ENCODE measurements around the gene NOXA1.
"Not testable (repeated sequence)": the region's sequence is repeated elsewhere in the genome, so short reads cannot be mapped to it uniquely, and the experiment has no call there.

The NOXA1 gene

GRCh38 chr9:137462396-137462985 is 39.3 kb downstream of the NOXA1 start:
- Histone ChIP-seq H3K36me3 (ENCODE audit: control insufficient read depth in 1 of 2, insufficient read depth in 2 of 2, low read length in 2 of 2) (no peaks in the 10 kb centered on the region), H3K4me3 (ENCODE audit: low read depth in 1 of 2, low read length in 2 of 2) (no peak overlapping the region), H3K9me3 (ENCODE audit: control insufficient read depth in 1 of 2, low read length in 2 of 2) (no peaks in the 10 kb centered on the region), H3K4me1 (ENCODE audit: control insufficient read depth in 1 of 2, insufficient read depth in 2 of 2, low read length in 2 of 2) (peaks cover 3 to 17% of the 10 kb centered on the region in 2 donors), H3K27ac (ENCODE audit: low read length) (no peak overlapping the region), H3K27me3 (ENCODE audit: low read depth, low read length) (no peaks in the 10 kb centered on the region)

- Histone ChIP-seq H3K27me3 (ENCODE audit: low read depth, low read length) (no peaks in the 10 kb centered on the region), H3K4me3 (ENCODE audit: low read depth in 1 of 2, low read length in 2 of 2) (no peak overlapping the region), H3K27ac (ENCODE audit: low read length) (no peak overlapping the region), H3K36me3 (ENCODE audit: control insufficient read depth in 1 of 2, insufficient read depth in 2 of 2, low read length in 2 of 2) (no peaks in the 10 kb centered on the region), H3K9me3 (ENCODE audit: control insufficient read depth in 1 of 2, low read length in 2 of 2) (no peaks in the 10 kb centered on the region), H3K4me1 (ENCODE audit: control insufficient read depth in 1 of 2, insufficient read depth in 2 of 2, low read length in 2 of 2) (peaks cover 3 to 10% of the 10 kb centered on the region in 2 donors)
Observed at GRCh38 chr9:137462986-137463930, 40.1 kb downstream of the NOXA1 start.

- Histone ChIP-seq H3K27ac (ENCODE audit: low read length) (no peak overlapping the region), H3K27me3 (ENCODE audit: low read depth, low read length) (no peaks in the 10 kb centered on the region), H3K36me3 (ENCODE audit: control insufficient read depth in 1 of 2, insufficient read depth in 2 of 2, low read length in 2 of 2) (no peaks in the 10 kb centered on the region), H3K4me1 (ENCODE audit: control insufficient read depth in 1 of 2, insufficient read depth in 2 of 2, low read length in 2 of 2) (peaks cover 3 to 5% of the 10 kb centered on the region in 2 donors), H3K4me3 (ENCODE audit: low read depth in 1 of 2, low read length in 2 of 2) (no peak overlapping the region), H3K9me3 (ENCODE audit: control insufficient read depth in 1 of 2, low read length in 2 of 2) (no peaks in the 10 kb centered on the region)
Observed at GRCh38 chr9:137463931-137464290, 40.7 kb downstream of the NOXA1 start.

- Histone ChIP-seq H3K4me3 (ENCODE audit: low read depth in 1 of 2, low read length in 2 of 2) (no peak overlapping the region), H3K4me1 (ENCODE audit: control insufficient read depth in 1 of 2, insufficient read depth in 2 of 2, low read length in 2 of 2) (peaks cover 3 to 5% of the 10 kb centered on the region in 2 donors), H3K36me3 (ENCODE audit: control insufficient read depth in 1 of 2, insufficient read depth in 2 of 2, low read length in 2 of 2) (no peaks in the 10 kb centered on the region), H3K9me3 (ENCODE audit: control insufficient read depth in 1 of 2, low read length in 2 of 2) (no peaks in the 10 kb centered on the region), H3K27me3 (ENCODE audit: low read depth, low read length) (no peaks in the 10 kb centered on the region), H3K27ac (ENCODE audit: low read length) (no peak overlapping the region)
Observed at GRCh38 chr9:137464291-137464999, 41.3 kb downstream of the NOXA1 start.

DNA sequence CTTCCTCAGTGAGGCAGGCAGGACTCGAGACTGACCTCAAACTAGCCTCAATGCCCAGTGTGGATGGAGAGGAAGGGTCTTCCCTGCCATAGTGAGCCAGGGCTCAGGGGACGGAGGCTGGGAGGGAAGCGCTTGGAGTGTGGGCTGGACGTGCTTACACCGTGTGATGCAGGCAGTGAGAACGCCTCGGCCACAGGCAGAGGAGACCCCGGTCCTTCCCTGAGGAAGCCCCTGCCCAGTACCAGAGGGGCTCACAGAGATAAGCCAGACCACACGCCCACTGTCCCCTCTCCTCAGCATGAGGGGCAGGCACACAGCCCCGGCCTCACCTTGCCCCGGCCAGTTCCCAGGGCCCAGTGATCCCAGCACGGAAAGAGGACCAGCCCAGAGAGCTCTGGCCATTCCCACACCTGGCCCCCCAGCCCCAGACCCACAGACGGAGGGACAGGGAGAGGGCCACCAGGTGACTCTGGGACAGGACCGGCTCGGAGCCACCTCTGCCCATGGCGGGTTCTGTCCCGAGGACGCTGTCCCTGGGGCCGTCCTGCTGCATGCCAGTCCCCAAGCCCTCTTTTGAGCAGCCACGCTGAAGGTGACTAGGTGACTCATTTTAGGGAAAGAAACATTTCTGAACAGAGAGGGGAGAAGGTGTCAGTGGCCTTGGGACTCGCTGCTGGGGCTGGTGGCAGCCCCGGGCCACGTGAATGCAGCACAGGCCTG is 42.0 kb downstream of the NOXA1 start:
- Histone ChIP-seq H3K4me3 (ENCODE audit: low read depth in 1 of 2, low read length in 2 of 2) (no peak overlapping the region), H3K9me3 (ENCODE audit: control insufficient read depth in 1 of 2, low read length in 2 of 2) (no peaks in the 10 kb centered on the region), H3K4me1 (ENCODE audit: control insufficient read depth in 1 of 2, insufficient read depth in 2 of 2, low read length in 2 of 2) (no peaks in the 10 kb centered on the region), H3K27me3 (ENCODE audit: low read depth, low read length) (no peaks in the 10 kb centered on the region), H3K27ac (ENCODE audit: low read length) (no peak overlapping the region), H3K36me3 (ENCODE audit: control insufficient read depth in 1 of 2, insufficient read depth in 2 of 2, low read length in 2 of 2) (no peaks in the 10 kb centered on the region)

DNA sequence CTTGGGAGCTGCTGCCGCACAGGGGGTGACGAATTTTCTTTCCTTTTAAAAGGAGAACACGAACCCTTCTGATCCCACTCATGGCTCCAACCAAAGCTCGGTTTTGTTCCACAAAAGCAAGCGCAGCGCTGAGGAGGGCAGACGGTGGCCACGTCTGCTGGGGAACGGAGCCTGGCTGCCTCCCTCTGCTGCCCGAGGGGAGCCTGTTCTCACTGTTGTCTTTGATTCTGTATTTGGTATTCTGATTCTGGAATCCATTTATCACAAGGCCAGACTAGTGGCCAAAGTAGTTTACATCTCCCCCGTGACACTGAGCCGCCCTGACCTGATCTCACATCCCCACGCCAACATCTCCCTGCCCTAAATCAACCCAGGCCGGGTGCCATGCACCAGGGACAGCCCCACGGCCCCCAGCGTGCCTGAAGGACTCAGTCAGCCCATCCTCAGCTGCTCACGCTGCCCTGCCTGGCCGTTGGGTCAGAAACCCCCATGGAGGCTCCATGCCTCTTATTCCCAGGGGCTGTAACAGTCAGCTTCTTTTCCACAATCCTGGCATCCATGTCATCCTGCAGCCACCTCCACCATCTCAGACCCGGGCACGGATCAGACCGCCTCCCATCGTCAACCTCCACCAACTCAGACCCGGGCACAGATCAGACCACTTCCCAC is 42.7 kb downstream of the NOXA1 start:
- H3K27me3 ChIP-seq (ENCODE audit: low read depth, low read length) = no peaks in the 10 kb centered on the region
- no peaks in the 10 kb centered on the region for H3K9me3 ChIP-seq (ENCODE audit: control insufficient read depth in 1 of 2, low read length in 2 of 2)
- no peaks in the 10 kb centered on the region for H3K36me3 ChIP-seq (ENCODE audit: control insufficient read depth in 1 of 2, insufficient read depth in 2 of 2, low read length in 2 of 2)
- H3K4me3 ChIP-seq (ENCODE audit: low read depth in 1 of 2, low read length in 2 of 2) = no peak overlapping the region
- no peaks in the 10 kb centered on the region for H3K4me1 ChIP-seq (ENCODE audit: control insufficient read depth in 1 of 2, insufficient read depth in 2 of 2, low read length in 2 of 2)
- H3K27ac ChIP-seq (ENCODE audit: low read length) = no peak overlapping the region

DNA sequence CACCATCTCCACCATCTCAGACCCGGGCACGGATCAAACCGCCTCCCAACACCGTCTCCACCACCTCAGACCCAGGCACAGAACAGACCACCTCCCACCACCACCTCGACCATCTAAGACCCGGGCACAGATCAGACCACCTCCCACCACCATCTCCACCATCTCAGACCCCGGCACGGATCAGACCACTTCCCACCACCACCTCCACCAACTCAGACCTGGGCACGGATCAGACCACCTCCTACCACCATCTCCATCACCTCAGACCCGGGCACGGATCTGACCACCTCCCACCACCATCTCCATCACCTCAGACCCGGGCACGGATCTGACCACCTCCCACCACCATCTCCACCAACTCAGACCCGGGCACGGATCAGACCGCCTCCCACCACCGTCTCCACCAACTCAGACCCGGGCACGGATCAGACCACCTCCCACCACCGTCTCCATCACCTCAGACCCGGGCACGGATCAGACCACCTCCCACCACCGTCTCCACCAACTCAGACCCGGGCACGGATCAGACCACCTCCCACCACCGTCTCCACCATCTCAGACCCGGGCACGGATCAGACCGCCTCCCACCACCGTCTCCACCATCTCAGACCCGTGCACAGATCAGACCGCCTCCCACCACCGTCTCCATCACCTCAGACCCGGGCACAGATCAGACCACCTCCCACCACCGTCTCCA is 43.3 kb downstream of the NOXA1 start:
- not testable (repeated sequence) for H3K27ac ChIP-seq (ENCODE audit: low read length); H3K36me3 ChIP-seq (ENCODE audit: control insufficient read depth in 1 of 2, insufficient read depth in 2 of 2, low read length in 2 of 2); H3K27me3 ChIP-seq (ENCODE audit: low read depth, low read length); H3K4me3 ChIP-seq (ENCODE audit: low read depth in 1 of 2, low read length in 2 of 2); H3K9me3 ChIP-seq (ENCODE audit: control insufficient read depth in 1 of 2, low read length in 2 of 2); H3K4me1 ChIP-seq (ENCODE audit: control insufficient read depth in 1 of 2, insufficient read depth in 2 of 2, low read length in 2 of 2)

- Histone ChIP-seq H3K4me3 (ENCODE audit: low read depth in 1 of 2, low read length in 2 of 2) (no peak overlapping the region), H3K27me3 (ENCODE audit: low read depth, low read length) (no peaks in the 10 kb centered on the region), H3K27ac (ENCODE audit: low read length) (no peak overlapping the region), H3K4me1 (ENCODE audit: control insufficient read depth in 1 of 2, insufficient read depth in 2 of 2, low read length in 2 of 2) (no peaks in the 10 kb centered on the region), H3K9me3 (ENCODE audit: control insufficient read depth in 1 of 2, low read length in 2 of 2) (no peaks in the 10 kb centered on the region), H3K36me3 (ENCODE audit: control insufficient read depth in 1 of 2, insufficient read depth in 2 of 2, low read length in 2 of 2) (no peaks in the 10 kb centered on the region)
Observed at GRCh38 chr9:137467161-137467581, 44.0 kb downstream of the NOXA1 start.

DNA sequence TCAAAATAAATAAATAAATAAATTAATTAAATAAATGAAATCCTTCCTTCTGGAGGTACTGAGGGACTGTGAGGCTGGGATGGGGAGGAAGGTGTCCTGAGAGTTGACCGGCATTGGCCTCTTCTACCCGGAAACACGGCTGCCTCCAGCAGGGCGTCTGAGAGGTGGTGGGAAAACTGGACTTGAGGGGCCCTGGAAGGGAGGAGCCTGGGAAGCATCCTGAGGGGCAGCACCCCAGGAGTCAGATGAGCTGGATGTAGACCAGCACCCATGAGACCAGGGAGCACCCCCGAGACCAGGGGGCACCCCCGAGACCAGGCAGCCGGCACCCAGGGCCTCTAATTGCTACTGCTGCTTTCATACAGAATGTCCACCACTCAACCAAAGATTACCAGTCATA is 44.7 kb downstream of the NOXA1 start:
- no peak overlapping the region for H3K27ac ChIP-seq (ENCODE audit: low read length)
- H3K36me3 ChIP-seq (ENCODE audit: control insufficient read depth in 1 of 2, insufficient read depth in 2 of 2, low read length in 2 of 2) = no peaks in the 10 kb centered on the region
- H3K4me1 ChIP-seq (ENCODE audit: control insufficient read depth in 1 of 2, insufficient read depth in 2 of 2, low read length in 2 of 2) = no peaks in the 10 kb centered on the region
- H3K4me3 ChIP-seq (ENCODE audit: low read depth in 1 of 2, low read length in 2 of 2) = no peak overlapping the region
- H3K27me3 ChIP-seq (ENCODE audit: low read depth, low read length) = no peaks in the 10 kb centered on the region
- H3K9me3 ChIP-seq (ENCODE audit: control insufficient read depth in 1 of 2, low read length in 2 of 2) = no peaks in the 10 kb centered on the region

DNA sequence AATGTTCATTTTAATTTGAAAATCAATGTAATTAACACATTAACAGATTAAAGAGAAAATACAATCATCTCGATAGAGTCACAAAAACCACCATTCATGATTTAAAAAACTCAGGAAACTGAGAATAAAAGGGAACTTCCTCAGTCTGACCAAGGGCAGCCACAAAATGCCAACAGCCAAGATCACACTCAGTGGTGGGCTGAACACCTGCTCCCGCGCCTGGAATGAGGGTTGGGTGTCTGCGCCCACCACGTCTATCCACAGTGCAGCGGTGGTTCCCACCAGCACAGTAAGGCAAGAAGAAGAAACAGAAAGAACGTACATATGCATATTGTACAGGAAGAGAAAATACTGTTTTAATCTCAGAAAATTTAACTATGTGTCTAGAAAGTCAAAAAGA is 47.6 kb downstream of the NOXA1 start:
- H3K4me3 ChIP-seq (ENCODE audit: low read depth in 1 of 2, low read length in 2 of 2) = no peak overlapping the region
- peaks cover under 1 to 2% of the 10 kb centered on the region in 2 donors for H3K9me3 ChIP-seq (ENCODE audit: control insufficient read depth in 1 of 2, low read length in 2 of 2)
- no peak overlapping the region for H3K27ac ChIP-seq (ENCODE audit: low read length)
- H3K4me1 ChIP-seq (ENCODE audit: control insufficient read depth in 1 of 2, insufficient read depth in 2 of 2, low read length in 2 of 2) = no peaks in the 10 kb centered on the region
- no peaks in the 10 kb centered on the region for H3K27me3 ChIP-seq (ENCODE audit: low read depth, low read length)
- H3K36me3 ChIP-seq (ENCODE audit: control insufficient read depth in 1 of 2, insufficient read depth in 2 of 2, low read length in 2 of 2) = peaks cover 0 to under 1% of the 10 kb centered on the region in 2 donors
